Raji (cell line): ENCODE measurements around the gene POMT2.

Source experiments
- POLR2A ChIP-seq: IDR thresholded peaks from 2 replicates; pipeline ENCODE4 v1.6.1; 2011; ENCODE audit warnings: low read depth, low read length, control low read depth; ENCODE audit not compliant: insufficient read depth

The POMT2 gene

GRCh38 chr14:77242752-77243151 is 77.9 kb downstream of the POMT2 start:
- TF ChIP-seq POLR2A = no peak

GRCh38 chr14:77241955-77242354 is 78.7 kb downstream of the POMT2 start:
- TF ChIP-seq POLR2A = no peak

GRCh38 chr14:77240336-77240915 is 80.3 kb downstream of the POMT2 start:
- TF ChIP-seq POLR2A = no peak

- no peak for TF ChIP-seq POLR2A
Measured at GRCh38 chr14:77239412-77239811, 81.3 kb downstream of the POMT2 start.

GRCh38 chr14:77238996-77239395 is 81.7 kb downstream of the POMT2 start:
- TF ChIP-seq POLR2A = no peak

GRCh38 chr14:77238356-77238755 is 82.3 kb downstream of the POMT2 start:
- no peak for TF ChIP-seq POLR2A

- no peak for TF ChIP-seq POLR2A
Measured at GRCh38 chr14:77236814-77237213, 83.9 kb downstream of the POMT2 start.

- no peak for TF ChIP-seq POLR2A
Measured at GRCh38 chr14:77231721-77232120, 89.0 kb downstream of the POMT2 start.

- no peak for TF ChIP-seq POLR2A
Measured at GRCh38 chr14:77230914-77231313, 89.8 kb downstream of the POMT2 start.

- TF ChIP-seq POLR2A = no peak
Measured at GRCh38 chr14:77228056-77228455, 92.6 kb downstream of the POMT2 start.

GRCh38 chr14:77225892-77226557 is 94.7 kb downstream of the POMT2 start:
- TF ChIP-seq POLR2A = no peak

GRCh38 chr14:77225254-77225653 is 95.4 kb downstream of the POMT2 start:
- no peak for TF ChIP-seq POLR2A
